Liver (tissue), 3 donors: ENCODE results near the gene TMEM178A.

Experiments
- ATF3 ChIP-seq: IDR thresholded peaks from 2 replicates; pipeline ENCODE4 v1.6.1; 2016; ENCODE audit warnings: antibody characterized with exemption
- CTCF ChIP-seq: fragments of 150-350 bp; IDR thresholded peaks from 2 replicates; pipeline ENCODE4 v1.5.1; 2017; ENCODE audit warnings: improper control_type of control experiment, low read depth, low read length; ENCODE audit not compliant: missing input control
- EGR1 ChIP-seq, 2 donors: IDR thresholded peaks; 2 replicates each; pipeline ENCODE4 v1.6.1; 2016 to 2018; ENCODE audit warnings: antibody characterized with exemption in 2 of 2, low read depth in 2 of 2
- FOXA2 ChIP-seq: IDR thresholded peaks from 2 replicates; pipeline ENCODE4 v1.6.1; 2016; ENCODE audit warnings: antibody characterized with exemption
- GABPA ChIP-seq, 2 donors: IDR thresholded peaks in 1 of 2; conservative IDR thresholded peaks in 1 of 2; 2 replicates each; pipeline ENCODE4 v1.6.1; 2016; ENCODE audit warnings: antibody characterized with exemption in 2 of 2, mild to moderate bottlenecking in 1 of 2, moderate library complexity in 1 of 2
- JUND ChIP-seq, 2 donors: IDR thresholded peaks; 2 replicates each; pipeline ENCODE4 v1.6.1; 2016; ENCODE audit warnings: antibody characterized with exemption in 2 of 2
- MAX ChIP-seq: IDR thresholded peaks from 2 replicates; pipeline ENCODE4 v1.6.1; 2016; ENCODE audit warnings: antibody characterized with exemption
- RAD21 ChIP-seq, 2 donors: IDR thresholded peaks; 2 replicates each; pipeline ENCODE4 v1.6.1; 2016; ENCODE audit warnings: antibody characterized with exemption in 2 of 2, mild to moderate bottlenecking in 2 of 2
- REST ChIP-seq: IDR thresholded peaks from 2 replicates; pipeline ENCODE4 v1.6.1; 2016; ENCODE audit warnings: antibody characterized with exemption, mild to moderate bottlenecking
- TAF1 ChIP-seq: conservative IDR thresholded peaks from 2 replicates; pipeline ENCODE4 v1.6.1; 2016; ENCODE audit warnings: antibody characterized with exemption, mild to moderate bottlenecking
- ZBTB33 ChIP-seq: IDR thresholded peaks from 2 replicates; pipeline ENCODE4 v1.6.1; 2016; ENCODE audit warnings: antibody characterized with exemption
- donor health status: healthy.
- donor health status: healthy.

- TF ChIP-seq CTCF (no peak), JUND (IDR thresholded peaks at IDR 0.05) (no peak), REST (no peak), GABPA (IDR thresholded peaks at IDR 0.05 in 1 of 2, conservative IDR thresholded peaks at IDR 0.05 in 1 of 2) (no peak), TAF1 (no peak), MAX (no peak), RAD21 (IDR thresholded peaks at IDR 0.05) (no peak), ATF3 (no peak), ZBTB33 (no peak), FOXA2 (no peak), EGR1 (IDR thresholded peaks at IDR 0.05; ENCODE audit: low read depth in 2 of 2) (no peak)
Measured at GRCh38 chr2:39723497-39723896, 57.8 kb downstream of the TMEM178A start.
